GM12872 (cell line): ENCODE results near the gene BDH1.

Source experiments
- TF ChIP-seq, protein P1 (sequence below): IDR thresholded peaks from 3 replicates; pipeline ENCODE4 v1.5.1; 2011; ENCODE audit warnings: low read depth, mild to moderate bottlenecking, low read length, moderate library complexity; ENCODE audit not compliant: insufficient read depth

The BDH1 gene

DNA sequence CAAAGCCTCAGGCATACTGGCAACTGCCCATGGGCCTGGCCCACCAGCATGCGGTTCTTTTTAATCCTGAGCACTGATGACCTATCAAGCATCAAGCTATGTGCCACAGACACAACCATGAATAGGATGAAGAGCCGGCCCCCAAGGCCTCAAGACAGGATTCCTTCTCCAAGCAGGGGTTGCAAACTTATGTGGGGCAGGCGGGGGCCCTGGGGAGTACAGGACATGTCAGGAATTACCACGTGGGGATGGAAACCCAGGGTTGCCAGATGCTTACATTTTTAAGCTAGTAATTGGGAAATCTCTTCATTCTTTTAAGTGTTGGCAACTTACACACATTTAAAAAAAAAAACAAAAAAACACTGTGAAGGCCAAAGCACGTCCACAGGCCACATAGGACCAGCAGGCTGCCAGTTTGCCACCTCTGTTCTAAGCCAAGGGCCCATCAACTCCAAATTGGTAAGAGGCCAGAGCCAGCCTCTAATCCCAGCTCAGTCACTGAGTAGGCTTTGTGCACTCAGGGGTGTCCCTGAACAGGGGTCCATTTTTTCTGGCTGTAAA is 32.8 kb downstream of the BDH1 start:
- TF ChIP-seq, protein P1, sequence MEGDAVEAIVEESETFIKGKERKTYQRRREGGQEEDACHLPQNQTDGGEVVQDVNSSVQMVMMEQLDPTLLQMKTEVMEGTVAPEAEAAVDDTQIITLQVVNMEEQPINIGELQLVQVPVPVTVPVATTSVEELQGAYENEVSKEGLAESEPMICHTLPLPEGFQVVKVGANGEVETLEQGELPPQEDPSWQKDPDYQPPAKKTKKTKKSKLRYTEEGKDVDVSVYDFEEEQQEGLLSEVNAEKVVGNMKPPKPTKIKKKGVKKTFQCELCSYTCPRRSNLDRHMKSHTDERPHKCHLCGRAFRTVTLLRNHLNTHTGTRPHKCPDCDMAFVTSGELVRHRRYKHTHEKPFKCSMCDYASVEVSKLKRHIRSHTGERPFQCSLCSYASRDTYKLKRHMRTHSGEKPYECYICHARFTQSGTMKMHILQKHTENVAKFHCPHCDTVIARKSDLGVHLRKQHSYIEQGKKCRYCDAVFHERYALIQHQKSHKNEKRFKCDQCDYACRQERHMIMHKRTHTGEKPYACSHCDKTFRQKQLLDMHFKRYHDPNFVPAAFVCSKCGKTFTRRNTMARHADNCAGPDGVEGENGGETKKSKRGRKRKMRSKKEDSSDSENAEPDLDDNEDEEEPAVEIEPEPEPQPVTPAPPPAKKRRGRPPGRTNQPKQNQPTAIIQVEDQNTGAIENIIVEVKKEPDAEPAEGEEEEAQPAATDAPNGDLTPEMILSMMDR, result no peak

DNA sequence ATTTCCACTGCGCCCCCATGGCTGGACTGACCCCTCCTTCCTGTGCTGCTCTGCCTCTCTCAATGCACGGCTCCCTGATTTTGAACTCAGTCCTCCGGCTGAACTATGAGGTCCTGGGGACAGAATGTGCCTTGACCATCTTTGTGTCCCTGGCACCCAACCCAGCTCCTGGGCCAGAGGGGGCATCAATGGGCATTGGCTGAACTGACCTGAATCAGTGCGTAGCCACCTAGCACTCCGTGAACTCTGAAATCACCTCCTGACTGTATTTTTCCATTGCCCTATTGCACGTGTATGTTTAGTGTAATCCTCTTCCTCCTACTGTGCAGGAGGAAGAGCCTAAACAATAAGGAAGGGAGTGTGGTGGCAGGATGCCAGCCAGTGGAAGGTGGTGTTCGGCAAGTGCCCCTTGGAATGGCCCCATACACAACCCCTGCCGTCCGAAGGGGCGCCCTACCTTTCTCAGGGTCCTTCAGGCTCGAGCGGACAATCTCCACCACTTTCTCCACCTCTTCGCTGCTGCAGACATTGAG is 33.5 kb downstream of the BDH1 start:
- TF ChIP-seq, protein P1, result no peak

DNA sequence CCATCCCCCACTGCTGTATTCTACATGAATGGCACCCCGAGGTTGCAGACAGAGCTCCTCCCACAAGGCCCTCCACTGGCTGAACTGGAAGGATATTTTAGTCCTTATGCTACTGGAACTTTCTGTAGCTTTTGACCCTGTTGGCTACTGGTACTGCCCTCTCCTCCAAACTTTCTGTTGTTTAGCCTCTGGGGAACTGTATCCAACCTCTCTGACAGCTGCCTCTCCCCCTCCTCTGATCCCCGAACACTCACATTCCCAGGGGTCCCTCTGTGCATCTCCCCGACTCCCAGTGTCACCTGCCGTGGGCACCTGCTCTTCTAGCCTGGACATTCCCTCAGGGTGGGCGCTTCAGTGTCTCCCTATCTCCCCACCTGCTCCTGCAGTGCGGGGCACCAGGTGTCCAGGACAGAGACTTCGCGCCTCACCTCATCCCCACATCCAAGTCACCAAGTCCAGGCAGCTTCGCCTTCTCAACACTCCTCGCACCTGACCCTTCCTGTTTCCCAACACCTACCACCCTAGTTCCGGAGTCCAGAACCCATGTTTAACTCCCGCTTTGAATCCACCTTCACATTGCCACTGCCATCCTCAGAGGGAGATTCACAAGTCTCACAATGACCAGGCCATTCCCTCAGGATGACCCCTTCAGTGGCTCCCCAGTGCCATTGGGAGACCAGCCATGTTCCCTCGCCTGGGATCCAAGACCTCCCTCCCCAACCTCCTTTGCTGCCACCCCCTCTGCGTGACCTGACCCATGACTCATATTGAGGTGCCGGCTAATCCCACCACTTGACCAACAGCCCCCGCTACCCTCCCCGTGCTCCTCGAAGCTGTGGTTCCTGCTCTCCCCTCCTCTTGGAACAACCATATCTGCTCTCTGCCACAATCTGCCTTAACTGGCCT is 34.2 kb downstream of the BDH1 start:
- TF ChIP-seq, protein P1, result no peak

DNA sequence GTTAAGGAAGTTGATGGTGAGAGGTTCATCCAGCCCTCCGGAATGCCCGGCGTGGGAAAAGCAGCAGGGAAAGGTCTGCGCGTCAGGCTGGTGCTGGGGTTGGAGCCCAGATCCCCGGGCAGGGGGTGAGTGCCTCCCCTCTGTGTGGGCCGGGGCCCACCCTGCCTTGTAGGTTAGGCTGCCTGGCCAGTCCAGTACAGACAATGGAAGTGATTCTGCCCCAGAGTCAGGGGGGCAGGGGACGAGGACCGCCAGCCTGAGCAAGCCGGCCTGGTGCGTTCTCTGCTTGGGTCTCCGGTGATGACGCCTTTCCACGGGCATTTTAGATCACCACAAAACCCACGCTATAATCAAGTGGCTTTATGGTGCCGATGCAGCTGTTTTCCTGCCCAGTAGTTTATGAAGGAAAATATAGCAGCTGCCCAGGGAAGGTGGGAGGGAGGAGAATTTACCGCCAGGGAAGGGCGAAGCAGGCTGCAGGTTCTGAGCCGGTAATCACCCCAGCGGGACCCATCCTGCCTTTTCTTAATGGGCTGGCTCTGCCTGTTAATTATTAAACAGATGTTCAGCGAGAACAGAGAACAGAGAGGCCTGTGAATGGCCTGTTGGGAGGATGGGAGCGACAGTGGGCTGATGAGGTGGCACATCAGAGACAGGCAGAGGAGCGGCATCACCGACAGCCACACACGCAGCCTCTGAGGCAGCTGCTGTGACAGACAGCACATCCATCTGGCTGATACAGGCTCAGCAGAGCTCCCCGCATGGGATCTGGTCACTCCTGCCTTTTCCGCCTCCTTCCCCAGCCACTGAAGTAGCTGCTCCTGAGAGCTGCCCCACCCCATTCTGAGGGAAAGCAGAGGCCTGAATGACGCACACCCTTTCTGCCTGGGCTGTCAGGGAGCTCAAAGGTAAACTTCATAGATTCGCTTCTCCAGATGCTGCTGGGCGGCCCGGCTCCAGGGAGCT is 35.2 kb downstream of the BDH1 start:
- TF ChIP-seq, protein P1, result no peak

DNA sequence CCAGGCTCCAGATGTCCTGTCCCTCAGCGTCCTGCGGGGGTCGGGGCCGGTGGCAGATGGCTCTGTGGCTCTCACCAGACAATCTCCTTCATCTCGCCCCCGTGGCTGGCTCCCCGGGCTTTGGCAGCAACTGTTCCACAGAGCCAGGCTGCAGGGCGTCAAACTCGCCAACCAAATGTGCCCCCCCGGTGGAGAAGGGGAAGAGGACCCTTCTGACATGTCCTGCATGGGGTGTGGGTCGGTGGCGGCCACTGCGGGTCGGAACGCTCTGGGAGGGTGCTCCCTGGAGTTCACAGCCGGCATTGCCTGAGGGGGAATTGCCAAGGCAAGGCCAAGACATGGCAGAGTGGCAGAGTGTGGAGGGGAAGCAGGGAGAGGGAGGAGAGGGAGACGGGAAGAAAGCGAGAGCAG is 36.0 kb downstream of the BDH1 start:
- TF ChIP-seq, protein P1, result no peak

DNA sequence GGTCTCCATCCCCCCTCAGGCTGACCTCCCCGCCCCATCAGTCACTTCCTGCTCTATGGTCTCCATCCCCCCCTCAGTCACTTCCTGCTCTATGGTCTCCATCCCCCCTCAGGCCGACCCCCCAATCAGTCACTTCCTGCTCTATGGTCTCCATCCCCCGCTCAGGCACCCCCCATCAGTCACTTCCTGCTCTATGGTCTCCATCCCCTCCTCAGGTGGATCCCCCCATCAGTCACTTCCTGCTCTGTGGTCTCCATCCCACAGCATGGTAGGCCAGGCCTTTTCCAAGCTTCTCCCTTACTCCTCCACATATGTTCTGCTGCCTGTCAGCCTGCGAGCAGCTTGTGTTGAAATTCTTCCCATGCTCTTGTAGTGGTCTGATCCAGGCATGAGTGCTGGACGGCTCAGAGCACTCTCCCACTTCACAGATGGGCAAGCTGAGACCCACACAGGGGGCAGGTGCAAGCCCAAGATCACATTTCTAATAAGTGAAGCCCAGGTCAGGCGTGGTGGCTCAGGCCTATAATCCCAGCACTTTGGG is 36.8 kb downstream of the BDH1 start:
- TF ChIP-seq, protein P1, result no peak
